GM19463 (cell line): ENCODE results near the gene IGFBP6.
A peak's percentile ranks its signal among the peaks of the same experiment; 100 is the strongest.
"Not testable (repeated sequence)": the region's sequence is repeated elsewhere in the genome, so short reads cannot be mapped to it uniquely, and the experiment has no call there.

Source experiments
- ATAC-seq: cut with Tn5 transposase; IDR thresholded peaks from one replicate; pipeline ENCODE4 v1.9.1; 2021; ENCODE audit warnings: mild to moderate bottlenecking, moderate library complexity; ENCODE audit not compliant: unreplicated experiment

IGFBP6 gene

GRCh38 chr12:53094796-53095595 lies 2.5 kb upstream of the IGFBP6 start:
- ATAC-seq: not testable (repeated sequence)

GRCh38 chr12:53095596-53095895 lies 1.9 kb upstream of the IGFBP6 start:
- not testable (repeated sequence) for ATAC-seq

GRCh38 chr12:53096089-53096741 lies 1.3 kb upstream of the IGFBP6 start:
- no peak for ATAC-seq

- no peak for ATAC-seq
These were observed 708 bp upstream of the IGFBP6 start for GRCh38 chr12:53096759-53097158.

GRCh38 chr12:53097207-53097563 lies 282 bp upstream of the IGFBP6 start:
- no peak for ATAC-seq

- ATAC-seq: no peak
These were observed 1.0 kb downstream of the IGFBP6 start for GRCh38 chr12:53098354-53098981.

GRCh38 chr12:53099071-53099882 lies 1.8 kb downstream of the IGFBP6 start:
- no peak for ATAC-seq

GRCh38 chr12:53100466-53101151 lies 3.1 kb downstream of the IGFBP6 start:
- ATAC-seq: no peak

- ATAC-seq: no peak
These were observed 3.8 kb downstream of the IGFBP6 start for GRCh38 chr12:53101266-53101665.

GRCh38 chr12:53101931-53102781 lies 4.7 kb downstream of the IGFBP6 start:
- ATAC-seq: no peak

- peak; percentile 63 for ATAC-seq
These were observed 5.7 kb downstream of the IGFBP6 start, which contains the start of gene SOAT2 for GRCh38 chr12:53102883-53103807. SOAT2 (plus strand) TSS chr12:53103486; CDS start chr12:53103578, 92 bp downstream.

GRCh38 chr12:53103860-53104305 lies 6.4 kb downstream of the IGFBP6 start:
- no peak for ATAC-seq

GRCh38 chr12:53105256-53105655 lies 7.8 kb downstream of the IGFBP6 start:
- ATAC-seq: no peak

GRCh38 chr12:53105712-53106439 lies 8.4 kb downstream of the IGFBP6 start:
- ATAC-seq: no peak

GRCh38 chr12:53107122-53107521 lies 9.7 kb downstream of the IGFBP6 start:
- ATAC-seq: no peak

GRCh38 chr12:53112431-53112830 lies 15.0 kb downstream of the IGFBP6 start:
- ATAC-seq: not testable (repeated sequence)

- ATAC-seq: no peak
These were observed 15.8 kb downstream of the IGFBP6 start for GRCh38 chr12:53113136-53113705.

GRCh38 chr12:53113951-53114350 lies 16.5 kb downstream of the IGFBP6 start:
- ATAC-seq: no peak
